ENCODE data around the gene TAF4B.

TAF4B gene

GRCh38 chr18:26418225-26418624, 192.0 kb downstream of the TAF4B start:
- no peaks in the 10 kb centered on the region for H3K36me3 ChIP-seq (ENCODE audit: control insufficient read depth in 2 of 2, insufficient read depth in 2 of 2, low read length in 2 of 2)
- H3K4me1 ChIP-seq (ENCODE audit: control insufficient read depth in 2 of 2, insufficient read depth in 2 of 2, low read length in 2 of 2) = no peaks in the 10 kb centered on the region
- no peaks in the 10 kb centered on the region for H3K9me3 ChIP-seq (ENCODE audit: control insufficient read depth in 2 of 2, low read length in 2 of 2)
- H3K27ac ChIP-seq (ENCODE audit: low read depth in 2 of 2, low read length in 2 of 2) = no peak overlapping the region
- H3K27me3 ChIP-seq (ENCODE audit: control insufficient read depth in 2 of 2, insufficient read depth in 2 of 2, low read length in 2 of 2) = no peaks in the 10 kb centered on the region
- H3K4me3 ChIP-seq (ENCODE audit: low read length in 2 of 2) = no peak overlapping the region
- no peak overlapping the region for H3K9ac ChIP-seq (ENCODE audit: low read depth in 1 of 2, low read length in 2 of 2)

- Histone ChIP-seq H3K36me3 (ENCODE audit: control insufficient read depth in 2 of 2, insufficient read depth in 2 of 2, low read length in 2 of 2) (no peaks in the 10 kb centered on the region), H3K4me1 (ENCODE audit: control insufficient read depth in 2 of 2, insufficient read depth in 2 of 2, low read length in 2 of 2) (no peaks in the 10 kb centered on the region), H3K9ac (ENCODE audit: low read depth in 1 of 2, low read length in 2 of 2) (no peak overlapping the region), H3K4me3 (ENCODE audit: low read length in 2 of 2) (no peak overlapping the region), H3K27ac (ENCODE audit: low read depth in 2 of 2, low read length in 2 of 2) (no peak overlapping the region), H3K9me3 (ENCODE audit: control insufficient read depth in 2 of 2, low read length in 2 of 2) (no peaks in the 10 kb centered on the region), H3K27me3 (ENCODE audit: control insufficient read depth in 2 of 2, insufficient read depth in 2 of 2, low read length in 2 of 2) (no peaks in the 10 kb centered on the region)
Measured at GRCh38 chr18:26419746-26420145, 193.5 kb downstream of the TAF4B start.

GRCh38 chr18:26421503-26421902, 195.3 kb downstream of the TAF4B start:
- Histone ChIP-seq H3K9ac (ENCODE audit: low read depth in 1 of 2, low read length in 2 of 2) (no peak overlapping the region), H3K27me3 (ENCODE audit: control insufficient read depth in 2 of 2, insufficient read depth in 2 of 2, low read length in 2 of 2) (no peaks in the 10 kb centered on the region), H3K27ac (ENCODE audit: low read depth in 2 of 2, low read length in 2 of 2) (no peak overlapping the region), H3K36me3 (ENCODE audit: control insufficient read depth in 2 of 2, insufficient read depth in 2 of 2, low read length in 2 of 2) (no peaks in the 10 kb centered on the region), H3K9me3 (ENCODE audit: control insufficient read depth in 2 of 2, low read length in 2 of 2) (no peaks in the 10 kb centered on the region), H3K4me1 (ENCODE audit: control insufficient read depth in 2 of 2, insufficient read depth in 2 of 2, low read length in 2 of 2) (no peaks in the 10 kb centered on the region), H3K4me3 (ENCODE audit: low read length in 2 of 2) (no peak overlapping the region)

- no peak overlapping the region for H3K27ac ChIP-seq (ENCODE audit: low read depth in 2 of 2, low read length in 2 of 2)
- no peaks in the 10 kb centered on the region for H3K36me3 ChIP-seq (ENCODE audit: control insufficient read depth in 2 of 2, insufficient read depth in 2 of 2, low read length in 2 of 2)
- no peaks in the 10 kb centered on the region for H3K4me1 ChIP-seq (ENCODE audit: control insufficient read depth in 2 of 2, insufficient read depth in 2 of 2, low read length in 2 of 2)
- no peak overlapping the region for H3K4me3 ChIP-seq (ENCODE audit: low read length in 2 of 2)
- no peak overlapping the region for H3K9ac ChIP-seq (ENCODE audit: low read depth in 1 of 2, low read length in 2 of 2)
- H3K27me3 ChIP-seq (ENCODE audit: control insufficient read depth in 2 of 2, insufficient read depth in 2 of 2, low read length in 2 of 2) = no peaks in the 10 kb centered on the region
- H3K9me3 ChIP-seq (ENCODE audit: control insufficient read depth in 2 of 2, low read length in 2 of 2) = no peaks in the 10 kb centered on the region
Measured at GRCh38 chr18:26421931-26422330, 195.7 kb downstream of the TAF4B start.

GRCh38 chr18:26422472-26423162, 196.4 kb downstream of the TAF4B start:
- Histone ChIP-seq H3K27ac (ENCODE audit: low read depth in 2 of 2, low read length in 2 of 2) (no peak overlapping the region), H3K4me1 (ENCODE audit: control insufficient read depth in 2 of 2, insufficient read depth in 2 of 2, low read length in 2 of 2) (no peaks in the 10 kb centered on the region), H3K4me3 (ENCODE audit: low read length in 2 of 2) (no peak overlapping the region), H3K27me3 (ENCODE audit: control insufficient read depth in 2 of 2, insufficient read depth in 2 of 2, low read length in 2 of 2) (no peaks in the 10 kb centered on the region), H3K36me3 (ENCODE audit: control insufficient read depth in 2 of 2, insufficient read depth in 2 of 2, low read length in 2 of 2) (no peaks in the 10 kb centered on the region), H3K9me3 (ENCODE audit: control insufficient read depth in 2 of 2, low read length in 2 of 2) (no peaks in the 10 kb centered on the region), H3K9ac (ENCODE audit: low read depth in 1 of 2, low read length in 2 of 2) (no peak overlapping the region)

GRCh38 chr18:26424428-26425147, 198.3 kb downstream of the TAF4B start:
- Histone ChIP-seq H3K9me3 (ENCODE audit: control insufficient read depth in 2 of 2, low read length in 2 of 2) (no peaks in the 10 kb centered on the region), H3K36me3 (ENCODE audit: control insufficient read depth in 2 of 2, insufficient read depth in 2 of 2, low read length in 2 of 2) (no peaks in the 10 kb centered on the region), H3K27ac (ENCODE audit: low read depth in 2 of 2, low read length in 2 of 2) (no peak overlapping the region), H3K4me3 (ENCODE audit: low read length in 2 of 2) (no peak overlapping the region), H3K27me3 (ENCODE audit: control insufficient read depth in 2 of 2, insufficient read depth in 2 of 2, low read length in 2 of 2) (no peaks in the 10 kb centered on the region), H3K9ac (ENCODE audit: low read depth in 1 of 2, low read length in 2 of 2) (no peak overlapping the region), H3K4me1 (ENCODE audit: control insufficient read depth in 2 of 2, insufficient read depth in 2 of 2, low read length in 2 of 2) (no peaks in the 10 kb centered on the region)

- Histone ChIP-seq H3K4me1 (ENCODE audit: control insufficient read depth in 2 of 2, insufficient read depth in 2 of 2, low read length in 2 of 2) (no peaks in the 10 kb centered on the region), H3K4me3 (ENCODE audit: low read length in 2 of 2) (no peak overlapping the region), H3K9me3 (ENCODE audit: control insufficient read depth in 2 of 2, low read length in 2 of 2) (no peaks in the 10 kb centered on the region), H3K27ac (ENCODE audit: low read depth in 2 of 2, low read length in 2 of 2) (no peak overlapping the region), H3K27me3 (ENCODE audit: control insufficient read depth in 2 of 2, insufficient read depth in 2 of 2, low read length in 2 of 2) (no peaks in the 10 kb centered on the region), H3K9ac (ENCODE audit: low read depth in 1 of 2, low read length in 2 of 2) (no peak overlapping the region), H3K36me3 (ENCODE audit: control insufficient read depth in 2 of 2, insufficient read depth in 2 of 2, low read length in 2 of 2) (no peaks in the 10 kb centered on the region)
Measured at GRCh38 chr18:26425148-26425531, 198.9 kb downstream of the TAF4B start.

GRCh38 chr18:26429535-26430226, 203.4 kb downstream of the TAF4B start:
- no peaks in the 10 kb centered on the region for H3K36me3 ChIP-seq (ENCODE audit: control insufficient read depth in 2 of 2, insufficient read depth in 2 of 2, low read length in 2 of 2)
- no peak overlapping the region for H3K9ac ChIP-seq (ENCODE audit: low read depth in 1 of 2, low read length in 2 of 2)
- H3K4me1 ChIP-seq (ENCODE audit: control insufficient read depth in 2 of 2, insufficient read depth in 2 of 2, low read length in 2 of 2) = no peaks in the 10 kb centered on the region
- H3K27ac ChIP-seq (ENCODE audit: low read depth in 2 of 2, low read length in 2 of 2) = no peak overlapping the region
- H3K9me3 ChIP-seq (ENCODE audit: control insufficient read depth in 2 of 2, low read length in 2 of 2) = no peaks in the 10 kb centered on the region
- H3K4me3 ChIP-seq (ENCODE audit: low read length in 2 of 2) = no peak overlapping the region
- no peaks in the 10 kb centered on the region for H3K27me3 ChIP-seq (ENCODE audit: control insufficient read depth in 2 of 2, insufficient read depth in 2 of 2, low read length in 2 of 2)

GRCh38 chr18:26432651-26433424, 206.6 kb downstream of the TAF4B start:
- H3K9me3 ChIP-seq (ENCODE audit: control insufficient read depth in 2 of 2, low read length in 2 of 2) = no peaks in the 10 kb centered on the region
- H3K4me3 ChIP-seq (ENCODE audit: low read length in 2 of 2) = no peak overlapping the region
- no peak overlapping the region for H3K27ac ChIP-seq (ENCODE audit: low read depth in 2 of 2, low read length in 2 of 2)
- H3K4me1 ChIP-seq (ENCODE audit: control insufficient read depth in 2 of 2, insufficient read depth in 2 of 2, low read length in 2 of 2) = no peaks in the 10 kb centered on the region
- H3K9ac ChIP-seq (ENCODE audit: low read depth in 1 of 2, low read length in 2 of 2) = no peak overlapping the region
- H3K27me3 ChIP-seq (ENCODE audit: control insufficient read depth in 2 of 2, insufficient read depth in 2 of 2, low read length in 2 of 2) = no peaks in the 10 kb centered on the region
- no peaks in the 10 kb centered on the region for H3K36me3 ChIP-seq (ENCODE audit: control insufficient read depth in 2 of 2, insufficient read depth in 2 of 2, low read length in 2 of 2)

GRCh38 chr18:26434887-26435286, 208.6 kb downstream of the TAF4B start:
- Histone ChIP-seq H3K9ac (ENCODE audit: low read depth in 1 of 2, low read length in 2 of 2) (no peak overlapping the region), H3K4me3 (ENCODE audit: low read length in 2 of 2) (no peak overlapping the region), H3K4me1 (ENCODE audit: control insufficient read depth in 2 of 2, insufficient read depth in 2 of 2, low read length in 2 of 2) (no peaks in the 10 kb centered on the region), H3K36me3 (ENCODE audit: control insufficient read depth in 2 of 2, insufficient read depth in 2 of 2, low read length in 2 of 2) (no peaks in the 10 kb centered on the region), H3K27ac (ENCODE audit: low read depth in 2 of 2, low read length in 2 of 2) (no peak overlapping the region), H3K9me3 (ENCODE audit: control insufficient read depth in 2 of 2, low read length in 2 of 2) (no peaks in the 10 kb centered on the region), H3K27me3 (ENCODE audit: control insufficient read depth in 2 of 2, insufficient read depth in 2 of 2, low read length in 2 of 2) (no peaks in the 10 kb centered on the region)

All from mucosa of rectum (tissue), 2 donors.